ENCODE results near the gene OCA2.

OCA2 gene

GRCh38 chr15:28131946-28132345 is 32.8 kb upstream of the OCA2 start:
- TF ChIP-seq CTCF (IDR thresholded peaks at IDR 0.05; ENCODE audit: extremely low read depth, missing control alignments): no peak
- DNase-seq (ENCODE audit: low spot score): no peak

GRCh38 chr15:28131400-28131799 is 32.3 kb upstream of the OCA2 start:
- DNase-seq (ENCODE audit: low spot score): no peak
- TF ChIP-seq CTCF (IDR thresholded peaks at IDR 0.05; ENCODE audit: extremely low read depth, missing control alignments): no peak

GRCh38 chr15:28130651-28131050 is 31.5 kb upstream of the OCA2 start:
- no peak for TF ChIP-seq CTCF (IDR thresholded peaks at IDR 0.05; ENCODE audit: extremely low read depth, missing control alignments)
- no peak for DNase-seq (ENCODE audit: low spot score)

- DNase-seq (ENCODE audit: low spot score): no peak
- TF ChIP-seq CTCF (IDR thresholded peaks at IDR 0.05; ENCODE audit: extremely low read depth, missing control alignments): no peak
Observed at GRCh38 chr15:28129231-28129848, 30.2 kb upstream of the OCA2 start.

GRCh38 chr15:28128031-28128430 is 28.9 kb upstream of the OCA2 start:
- TF ChIP-seq CTCF (IDR thresholded peaks at IDR 0.05; ENCODE audit: extremely low read depth, missing control alignments): no peak
- DNase-seq (ENCODE audit: low spot score): no peak

GRCh38 chr15:28127036-28127435 is 27.9 kb upstream of the OCA2 start:
- no peak for DNase-seq (ENCODE audit: low spot score)

More at GRCh38 chr15:28127036-28127435, 27.9 kb upstream of the OCA2 start:
- no peak for TF ChIP-seq CTCF (IDR thresholded peaks at IDR 0.05; ENCODE audit: extremely low read depth, missing control alignments)

Measured in GM20000 (cell line).